ENCODE measurements around the gene C1QTNF1.

The C1QTNF1 gene

GRCh38 chr17:79075446-79075750, 51.4 kb downstream of the C1QTNF1 start:
- TF ChIP-seq CEBPB (IDR thresholded peaks at IDR 0.05) (no peak), EP300 (IDR thresholded peaks at IDR 0.05; ENCODE audit: borderline replicate concordance) (no peak), ZBTB7A (IDR thresholded peaks at IDR 0.05; ENCODE audit: low read depth) (no peak), USF1 (IDR thresholded peaks at IDR 0.05) (no peak), TEAD4 (IDR thresholded peaks at IDR 0.05) (no peak), TAF1 (IDR thresholded peaks at IDR 0.05; ENCODE audit: low read depth) (no peak), TCF12 (IDR thresholded peaks at IDR 0.05; ENCODE audit: low read depth) (no peak), EGR1 (IDR thresholded peaks at IDR 0.05) (no peak), NFIC (IDR thresholded peaks at IDR 0.05) (no peak), FOXM1 (IDR thresholded peaks at IDR 0.05; ENCODE audit: borderline replicate concordance, low read depth) (no peak), REST (IDR thresholded peaks at IDR 0.05; ENCODE audit: low read depth) (no peak), YY1 (IDR thresholded peaks at IDR 0.05; ENCODE audit: low read depth) (no peak), RAD21 (IDR thresholded peaks at IDR 0.05; ENCODE audit: low read depth) (no peak), CREB1 (IDR thresholded peaks at IDR 0.05; ENCODE audit: low read depth) (no peak)
- TF ChIP-seq, protein P1, sequence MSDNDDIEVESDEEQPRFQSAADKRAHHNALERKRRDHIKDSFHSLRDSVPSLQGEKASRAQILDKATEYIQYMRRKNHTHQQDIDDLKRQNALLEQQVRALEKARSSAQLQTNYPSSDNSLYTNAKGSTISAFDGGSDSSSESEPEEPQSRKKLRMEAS (IDR thresholded peaks at IDR 0.05), result no peak

DNA sequence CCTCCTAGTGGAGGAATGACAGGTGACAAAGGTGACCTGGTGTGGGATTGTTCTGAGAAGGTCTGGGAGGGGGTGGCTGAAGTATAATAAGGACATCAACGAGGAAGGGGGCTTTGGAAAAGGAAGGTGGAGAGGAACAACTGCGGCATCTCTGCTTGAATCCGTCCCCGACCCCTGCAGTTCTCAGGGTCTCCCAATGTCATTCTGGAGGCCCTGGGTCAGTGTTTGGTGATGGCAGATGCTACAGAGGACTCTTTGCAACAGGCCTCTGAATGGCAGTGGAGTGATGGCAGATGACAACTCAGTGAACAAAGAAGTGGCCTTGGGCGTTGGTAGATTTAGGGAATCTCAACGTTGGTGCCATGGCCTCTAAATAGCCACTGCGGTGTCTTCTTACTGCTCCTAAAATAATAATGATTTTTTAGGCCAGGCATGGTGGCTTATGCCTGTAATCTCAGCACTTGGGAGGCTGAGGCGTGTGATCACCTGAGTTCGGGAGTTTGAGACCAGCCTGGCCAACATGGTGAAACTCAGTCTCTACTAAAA, 52.0 kb downstream of the C1QTNF1 start:
- no peak for TF ChIP-seq TEAD4 (IDR thresholded peaks at IDR 0.05)
- TF ChIP-seq NFIC (IDR thresholded peaks at IDR 0.05), result no peak
- TF ChIP-seq ZBTB7A (IDR thresholded peaks at IDR 0.05; ENCODE audit: low read depth), result no peak
- no peak for TF ChIP-seq REST (IDR thresholded peaks at IDR 0.05; ENCODE audit: low read depth)

GRCh38 chr17:79077587-79077986, 53.6 kb downstream of the C1QTNF1 start:
- TF ChIP-seq RAD21 (IDR thresholded peaks at IDR 0.05; ENCODE audit: low read depth), result no peak

GRCh38 chr17:79078476-79079190, 54.7 kb downstream of the C1QTNF1 start:
- TF ChIP-seq CEBPB (IDR thresholded peaks at IDR 0.05) (no peak), ZBTB7A (IDR thresholded peaks at IDR 0.05; ENCODE audit: low read depth) (no peak), TEAD4 (IDR thresholded peaks at IDR 0.05) (no peak), RAD21 (IDR thresholded peaks at IDR 0.05; ENCODE audit: low read depth) (no peak), EGR1 (IDR thresholded peaks at IDR 0.05) (no peak), EP300 (IDR thresholded peaks at IDR 0.05; ENCODE audit: borderline replicate concordance) (no peak), CREB1 (IDR thresholded peaks at IDR 0.05; ENCODE audit: low read depth) (no peak), FOXM1 (IDR thresholded peaks at IDR 0.05; ENCODE audit: borderline replicate concordance, low read depth) (no peak), TCF12 (IDR thresholded peaks at IDR 0.05; ENCODE audit: low read depth) (no peak)
- TF ChIP-seq, protein P1 (IDR thresholded peaks at IDR 0.05), result no peak

- TF ChIP-seq NFIC (IDR thresholded peaks at IDR 0.05), result no peak
- no peak for TF ChIP-seq YY1 (IDR thresholded peaks at IDR 0.05; ENCODE audit: low read depth)
- TF ChIP-seq TAF1 (IDR thresholded peaks at IDR 0.05; ENCODE audit: low read depth), result no peak
- TF ChIP-seq EP300 (IDR thresholded peaks at IDR 0.05; ENCODE audit: borderline replicate concordance), result no peak
- no peak for TF ChIP-seq EGR1 (IDR thresholded peaks at IDR 0.05)
- no peak for TF ChIP-seq USF1 (IDR thresholded peaks at IDR 0.05)
- no peak for TF ChIP-seq REST (IDR thresholded peaks at IDR 0.05; ENCODE audit: low read depth)
- TF ChIP-seq, protein P1 (IDR thresholded peaks at IDR 0.05), result no peak
These were observed 55.6 kb downstream of the C1QTNF1 start for GRCh38 chr17:79079421-79080200.

Measured in Ishikawa (cell line).